ENCODE data around the gene STEAP3.

STEAP3 gene

DNA sequence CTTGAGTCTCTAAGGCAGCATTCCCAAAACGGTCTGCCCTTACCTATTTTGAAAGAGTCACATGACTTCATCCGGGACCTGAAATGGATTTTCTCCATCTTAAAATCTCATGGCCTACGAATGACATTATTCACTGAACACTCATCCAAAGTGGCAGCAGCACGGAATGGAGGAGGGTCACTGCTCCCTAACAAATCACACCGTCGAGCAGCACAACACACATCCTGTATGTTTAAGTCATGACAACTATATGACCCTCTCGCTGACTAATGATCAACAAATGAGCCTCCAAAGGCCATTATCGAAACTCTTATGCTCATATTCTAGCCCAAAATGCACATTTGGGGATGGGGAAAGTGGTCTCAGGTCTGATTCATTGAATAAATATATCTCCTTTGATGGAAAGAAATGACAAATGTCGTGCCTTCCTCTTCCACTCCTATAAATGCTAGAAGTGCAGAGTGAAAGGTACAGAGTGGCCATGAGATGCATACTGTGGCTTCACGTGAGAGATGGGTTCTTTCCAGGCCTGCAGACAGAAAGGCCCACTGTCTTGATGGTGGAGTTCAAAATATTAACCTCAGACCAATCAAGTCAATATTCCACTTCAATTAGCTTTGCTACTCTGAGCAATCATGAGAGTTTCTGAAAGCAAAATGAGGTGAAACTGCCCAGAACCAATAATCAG, 72.2 kb downstream of the STEAP3 start:
- DNase-seq, result no peak

DNA sequence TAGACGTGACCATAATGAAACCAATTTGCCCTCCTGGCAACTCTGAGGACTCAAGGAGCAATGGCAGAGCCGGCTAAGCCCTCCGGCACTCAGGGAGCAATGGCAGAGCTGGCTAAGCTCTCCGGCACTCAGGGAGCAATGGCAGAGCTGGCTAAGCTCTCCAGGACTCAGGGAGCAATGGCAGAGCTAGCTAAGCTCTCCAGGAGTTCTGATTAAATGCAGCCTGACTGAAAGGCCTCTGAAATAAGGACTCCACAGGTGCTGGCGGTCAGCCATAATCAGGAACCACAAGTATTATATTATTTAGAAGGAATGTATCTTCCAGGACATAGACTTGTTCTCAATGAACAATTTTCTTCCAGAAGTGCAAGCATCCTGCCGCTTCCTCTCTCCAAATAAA, 77.8 kb downstream of the STEAP3 start:
- no peak for DNase-seq

DNA sequence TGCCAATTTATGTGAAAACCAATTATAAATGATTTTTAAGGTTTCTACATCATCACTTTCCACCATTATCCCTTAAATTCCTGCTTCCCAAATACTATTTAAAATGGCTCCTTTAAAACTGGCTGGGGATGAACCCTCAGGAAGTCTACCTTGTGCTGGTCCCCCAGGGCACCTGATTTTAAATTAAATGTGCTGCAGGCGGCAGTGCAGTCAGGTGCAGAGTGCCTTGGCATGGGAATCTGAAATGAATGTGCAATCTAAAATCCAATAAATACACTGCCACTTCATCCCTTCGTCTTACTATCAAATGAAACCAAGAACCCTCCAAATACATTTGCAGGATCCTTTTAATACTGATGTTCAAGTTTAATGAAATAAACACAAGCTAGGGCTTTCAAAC, 81.2 kb downstream of the STEAP3 start:
- DNase-seq, result no peak

DNA sequence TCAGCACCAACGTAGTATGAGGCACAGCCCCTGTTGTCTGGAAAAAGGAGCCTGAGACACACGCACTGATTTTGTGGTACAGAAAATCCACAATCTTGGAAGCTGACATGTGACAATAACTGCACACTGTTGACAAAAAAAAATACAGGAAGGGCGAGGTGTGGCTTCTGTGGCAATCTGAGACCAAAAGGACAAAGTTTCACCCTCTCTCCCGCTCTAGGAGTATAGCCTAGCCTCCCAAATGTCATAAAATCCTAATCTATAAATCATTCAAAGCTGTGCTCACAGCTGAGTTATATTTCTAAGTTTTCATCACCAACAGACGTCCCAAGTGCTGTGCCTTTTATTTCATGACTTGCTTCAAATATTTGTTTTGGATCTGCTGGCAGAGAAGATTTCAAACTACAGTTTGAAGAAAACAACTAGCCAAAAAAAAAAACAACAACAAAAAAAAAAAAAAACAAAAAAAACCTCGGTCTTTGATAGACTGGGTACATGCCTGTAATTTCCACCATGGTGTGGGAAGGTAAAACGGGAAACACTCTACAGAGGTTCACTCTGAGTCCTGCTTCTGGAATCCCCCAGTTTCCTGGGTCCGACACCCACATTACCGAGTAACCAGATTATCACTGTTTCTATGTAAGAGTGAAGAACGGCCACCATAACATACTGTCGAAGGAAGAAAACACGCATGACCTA, 82.0 kb downstream of the STEAP3 start:
- no peak for DNase-seq

DNA sequence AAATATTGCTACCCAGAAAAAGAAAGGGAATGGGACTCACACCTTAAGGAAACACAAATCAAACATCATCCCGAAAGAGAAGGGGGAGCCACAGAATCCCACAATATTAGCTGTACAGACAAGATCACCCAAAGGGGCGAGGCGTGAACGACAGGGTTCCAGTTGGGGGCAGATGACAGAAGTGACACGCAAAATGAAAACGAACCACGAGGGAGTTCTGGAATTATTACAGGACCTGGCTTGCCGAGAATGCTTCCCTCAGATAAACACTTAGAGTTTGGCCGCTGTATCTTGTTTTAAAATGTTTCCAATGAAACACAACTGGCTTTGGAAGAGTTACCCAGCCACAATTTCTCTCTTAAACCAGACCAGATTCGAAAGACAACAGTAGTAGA, 82.6 kb downstream of the STEAP3 start:
- no peak for DNase-seq

DNA sequence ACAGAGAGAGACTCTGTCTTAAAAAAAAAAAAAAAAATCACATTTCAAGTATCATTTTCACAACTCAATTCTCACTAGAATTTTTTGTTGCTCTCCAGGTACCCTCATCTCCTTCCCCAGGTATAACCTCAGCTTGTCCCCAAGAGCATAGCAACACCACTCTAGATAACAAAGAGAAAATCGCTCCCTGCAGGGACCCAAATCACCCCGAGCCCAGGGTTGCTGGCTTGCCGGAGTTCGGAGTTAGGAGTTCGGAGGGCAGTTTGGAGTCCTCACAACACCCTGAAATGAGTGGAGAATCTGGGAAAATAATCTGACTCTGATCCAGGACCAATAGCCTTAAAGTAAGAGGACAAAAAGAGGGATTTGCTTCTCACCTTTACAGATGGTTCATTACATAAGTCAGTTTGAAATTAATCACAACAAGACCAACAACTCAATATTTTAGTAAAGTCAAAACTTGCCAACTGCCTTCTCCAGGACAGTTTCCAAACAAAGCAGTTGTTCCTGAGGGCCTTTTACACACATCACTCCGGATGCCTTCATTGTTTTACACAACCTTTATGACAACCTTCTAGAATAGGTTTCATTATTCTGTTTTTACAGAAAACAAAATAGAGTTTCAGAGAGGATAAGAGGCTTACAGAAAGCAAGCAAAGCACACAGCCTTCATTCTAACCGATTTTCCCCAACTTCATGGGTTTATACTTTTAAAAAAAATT, 83.9 kb downstream of the STEAP3 start:
- DNase-seq, result no peak

DNA sequence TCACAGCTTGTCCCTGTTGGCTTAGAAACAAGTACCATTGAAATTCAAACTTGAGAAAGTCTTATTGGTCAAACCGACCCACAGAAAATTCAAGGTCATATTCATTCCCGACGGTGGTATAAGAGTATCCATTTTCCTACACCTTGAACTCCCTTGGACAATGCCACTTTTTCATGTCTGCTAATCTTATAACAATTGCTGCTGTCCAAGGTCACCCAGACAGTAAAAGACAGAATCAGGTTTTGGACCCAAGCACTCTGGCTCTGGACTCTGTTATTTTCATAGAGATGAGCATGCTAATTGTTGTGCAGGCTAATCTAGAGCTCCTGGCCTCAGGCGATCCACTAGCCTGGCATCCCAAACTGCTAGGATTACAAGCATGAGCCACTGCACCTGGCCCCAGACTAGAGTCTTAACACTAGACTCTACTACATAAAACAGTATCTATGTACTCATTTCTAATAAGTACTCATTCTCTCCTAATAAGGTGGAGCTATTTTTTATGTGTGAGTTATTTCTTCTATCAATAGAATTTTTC, 85.2 kb downstream of the STEAP3 start:
- no peak for DNase-seq

DNA sequence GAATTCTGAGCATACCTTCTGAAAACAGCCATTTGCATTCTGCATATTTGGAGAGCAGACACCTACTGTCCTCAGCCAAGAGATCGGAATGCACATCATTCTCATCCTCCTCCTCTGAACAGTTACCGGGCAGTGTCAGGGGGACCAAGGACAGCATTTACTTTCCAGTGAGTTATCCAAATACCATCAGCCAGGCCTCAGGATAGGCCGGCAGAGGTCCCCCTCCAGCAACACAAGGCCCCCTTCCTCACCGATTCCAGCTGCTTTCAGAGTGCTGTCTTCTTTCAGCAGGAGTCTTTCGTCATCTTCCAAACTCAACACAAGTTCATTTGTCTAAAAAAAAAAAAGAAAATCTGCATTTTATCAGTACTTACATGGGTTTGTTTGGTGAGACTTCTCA, 87.7 kb downstream of the STEAP3 start:
- no peak for DNase-seq

DNA sequence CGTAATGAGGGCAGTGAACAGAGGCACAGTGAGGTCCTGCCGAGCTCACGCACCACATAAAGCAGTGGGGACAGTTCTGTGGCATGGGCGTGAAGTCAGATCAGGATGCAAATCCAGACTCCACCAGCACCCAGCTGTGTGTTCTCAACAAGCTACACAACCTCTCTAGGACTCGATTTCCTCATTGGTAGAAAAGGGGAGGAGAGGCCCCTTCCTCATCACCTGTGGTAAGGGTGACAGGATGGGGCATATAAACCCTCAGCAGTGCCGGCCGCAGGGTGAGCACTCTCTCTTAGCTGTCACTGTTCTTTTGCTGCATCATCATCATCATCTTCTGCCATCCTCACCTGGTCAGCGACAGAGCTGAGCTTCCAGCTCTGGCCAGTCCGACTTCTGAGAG, 88.2 kb downstream of the STEAP3 start:
- no peak for DNase-seq
